Coronary artery (tissue), 2 donors: Measurements from ENCODE around the gene TMEM19.

Experiments
- DNase-seq: peaks from one replicate; pipeline ENCODE4 v3.0.0-alpha.2; 2017; ENCODE audit warnings: low spot score
- H3K27ac ChIP-seq, 2 donors: fragments of 200-600 bp; sonication (generic); one replicate each; pipeline ENCODE4 v1.5.1; 2016 to 2019
- H3K4me3 ChIP-seq: fragments of 200-600 bp; sonication (generic); 2 replicates; pipeline ENCODE4 v1.5.1; 2016; ENCODE audit warnings: mild to moderate bottlenecking, moderate library complexity
- TF ChIP-seq, protein P1 (sequence below): fragments of 200-600 bp; sonication (generic); IDR thresholded peaks from one replicate; pipeline ENCODE4 v1.5.1; 2019; ENCODE audit warnings: antibody characterized with exemption

Gene TMEM19

DNA sequence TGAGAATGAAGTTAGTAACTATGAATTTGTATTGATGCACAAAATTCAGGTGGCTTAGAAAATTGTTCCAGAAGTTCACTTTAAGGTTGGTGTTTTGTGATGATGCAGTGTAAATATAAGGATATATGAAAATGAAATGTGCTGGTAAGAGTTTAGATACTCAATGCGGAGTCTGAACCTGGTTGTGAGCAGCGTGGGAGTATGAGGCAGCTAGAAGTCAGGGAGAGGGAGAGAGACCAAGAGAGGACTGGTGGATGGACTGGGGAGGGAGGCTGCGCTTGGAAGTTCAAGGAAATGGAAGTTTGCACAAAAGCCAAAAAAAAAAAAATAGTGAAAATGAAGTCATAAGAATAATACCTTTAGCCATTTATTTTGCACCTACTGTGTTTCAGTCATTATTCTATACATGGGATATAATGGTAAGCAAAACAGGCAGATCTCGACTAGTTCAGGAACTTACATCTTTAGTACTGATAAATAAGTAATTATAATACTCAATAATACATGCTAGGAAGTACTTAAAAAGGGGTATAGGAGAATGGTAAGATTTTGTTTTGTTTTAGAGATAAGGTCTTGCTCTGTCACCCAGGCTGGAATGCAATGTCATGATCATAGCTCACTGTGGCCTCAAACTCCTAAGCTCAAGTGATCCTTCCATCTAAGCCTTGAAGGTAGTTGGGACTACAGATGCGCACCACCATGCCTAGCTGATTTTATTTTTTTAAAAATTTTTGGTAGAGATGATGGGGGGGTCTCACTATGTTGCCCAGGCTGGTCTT is 58.8 kb downstream of the TMEM19 start:
- TF ChIP-seq, protein P1, sequence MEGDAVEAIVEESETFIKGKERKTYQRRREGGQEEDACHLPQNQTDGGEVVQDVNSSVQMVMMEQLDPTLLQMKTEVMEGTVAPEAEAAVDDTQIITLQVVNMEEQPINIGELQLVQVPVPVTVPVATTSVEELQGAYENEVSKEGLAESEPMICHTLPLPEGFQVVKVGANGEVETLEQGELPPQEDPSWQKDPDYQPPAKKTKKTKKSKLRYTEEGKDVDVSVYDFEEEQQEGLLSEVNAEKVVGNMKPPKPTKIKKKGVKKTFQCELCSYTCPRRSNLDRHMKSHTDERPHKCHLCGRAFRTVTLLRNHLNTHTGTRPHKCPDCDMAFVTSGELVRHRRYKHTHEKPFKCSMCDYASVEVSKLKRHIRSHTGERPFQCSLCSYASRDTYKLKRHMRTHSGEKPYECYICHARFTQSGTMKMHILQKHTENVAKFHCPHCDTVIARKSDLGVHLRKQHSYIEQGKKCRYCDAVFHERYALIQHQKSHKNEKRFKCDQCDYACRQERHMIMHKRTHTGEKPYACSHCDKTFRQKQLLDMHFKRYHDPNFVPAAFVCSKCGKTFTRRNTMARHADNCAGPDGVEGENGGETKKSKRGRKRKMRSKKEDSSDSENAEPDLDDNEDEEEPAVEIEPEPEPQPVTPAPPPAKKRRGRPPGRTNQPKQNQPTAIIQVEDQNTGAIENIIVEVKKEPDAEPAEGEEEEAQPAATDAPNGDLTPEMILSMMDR = no peak
- H3K27ac ChIP-seq = no peak overlapping the region

DNA sequence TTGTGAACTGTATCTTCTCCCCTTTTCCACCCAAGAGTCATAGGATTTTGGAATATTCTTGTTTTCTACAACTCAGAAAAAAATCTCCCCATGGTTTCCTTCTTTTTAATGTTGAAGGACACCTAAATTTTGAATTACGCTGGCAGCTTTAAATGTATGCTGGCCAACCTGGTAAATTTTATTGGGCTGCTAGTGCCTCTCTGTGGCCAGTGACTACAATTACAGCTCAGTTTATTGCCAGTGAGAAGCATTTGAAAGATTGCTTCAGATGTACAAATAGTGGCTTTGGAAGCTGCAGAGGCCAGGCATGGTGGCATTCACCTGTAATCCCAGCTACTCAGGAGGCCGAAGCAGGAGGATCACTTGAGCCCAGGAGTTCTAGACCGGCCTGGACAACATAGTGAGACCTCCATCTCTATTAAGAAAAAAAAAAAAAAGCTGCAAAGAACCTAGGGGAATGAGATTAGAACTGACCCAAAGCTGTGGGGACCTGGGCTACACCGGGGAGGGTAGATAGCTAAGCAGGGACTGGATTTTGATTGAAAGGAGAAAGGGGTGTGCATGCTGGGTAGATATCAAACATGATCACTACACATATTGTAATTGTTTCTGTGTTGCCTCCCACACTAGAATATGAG is 61.2 kb downstream of the TMEM19 start:
- no peak for DNase-seq
- TF ChIP-seq, protein P1 = peak; percentile 32
- no peak overlapping the region for H3K27ac ChIP-seq
- H3K4me3 ChIP-seq = no peak overlapping the region

More for the DNA sequence above, 58.8 kb downstream of the TMEM19 start:
- no peak overlapping the region for H3K4me3 ChIP-seq
- no peak for DNase-seq

DNA sequence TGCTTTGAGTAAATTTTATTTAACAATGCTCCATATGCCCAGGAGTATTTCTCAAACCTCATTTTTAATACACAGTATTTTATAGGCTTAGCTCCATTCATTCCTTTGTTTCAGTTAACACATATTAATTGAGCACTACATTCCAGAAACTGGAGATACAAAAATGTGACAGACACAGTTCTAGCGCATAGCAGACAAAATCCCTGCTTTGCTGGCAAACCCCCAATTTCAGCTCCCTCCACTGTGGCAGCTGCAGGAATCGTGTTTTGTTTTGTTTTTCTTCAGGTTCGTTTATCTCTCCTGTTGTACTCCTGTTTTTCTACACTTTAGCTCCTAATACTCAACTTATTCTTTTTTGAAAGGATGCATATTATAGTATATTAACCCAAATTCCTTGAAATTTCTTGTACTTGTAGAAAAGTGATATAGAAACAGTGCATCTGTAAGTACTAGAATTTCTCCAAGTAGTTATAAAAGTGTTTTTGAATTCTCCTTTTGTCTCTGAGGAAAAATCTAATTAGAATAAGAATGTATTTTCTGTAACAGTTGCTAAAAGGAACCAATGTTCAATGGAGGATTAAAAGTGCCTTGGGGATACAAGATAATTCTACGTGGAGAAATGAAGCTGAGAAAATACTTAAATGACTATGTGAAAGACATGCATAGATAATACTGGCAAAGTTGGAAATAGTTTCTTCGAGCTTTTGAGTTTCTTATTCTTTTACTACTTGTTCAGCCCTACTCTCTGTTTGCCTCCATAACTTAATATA is 62.4 kb downstream of the TMEM19 start:
- no peak overlapping the region for H3K4me3 ChIP-seq
- no peak overlapping the region for H3K27ac ChIP-seq
- DNase-seq = no peak
- TF ChIP-seq, protein P1 = no peak

DNA sequence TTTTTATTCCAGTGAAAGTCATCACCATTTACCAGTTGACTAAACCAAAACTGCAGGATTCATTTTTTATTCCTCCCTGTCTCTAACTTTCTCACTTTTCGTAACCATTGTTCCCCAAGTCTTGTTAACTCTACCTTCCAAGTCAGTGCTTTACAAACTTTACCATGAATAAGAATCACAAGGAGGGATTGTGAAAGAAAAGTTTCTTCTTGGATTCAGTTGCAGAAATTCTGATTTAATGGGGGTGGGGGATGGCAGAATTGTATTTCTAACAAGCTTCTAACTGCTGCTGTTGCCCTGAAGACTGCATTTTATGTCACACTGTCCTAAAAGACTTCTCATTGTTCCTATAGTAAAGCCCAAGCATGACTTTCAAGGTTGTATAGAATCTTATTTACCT is 63.8 kb downstream of the TMEM19 start:
- DNase-seq = no peak
- Histone ChIP-seq H3K27ac (no peak overlapping the region), H3K4me3 (no peak overlapping the region)
- TF ChIP-seq, protein P1 = no peak

DNA sequence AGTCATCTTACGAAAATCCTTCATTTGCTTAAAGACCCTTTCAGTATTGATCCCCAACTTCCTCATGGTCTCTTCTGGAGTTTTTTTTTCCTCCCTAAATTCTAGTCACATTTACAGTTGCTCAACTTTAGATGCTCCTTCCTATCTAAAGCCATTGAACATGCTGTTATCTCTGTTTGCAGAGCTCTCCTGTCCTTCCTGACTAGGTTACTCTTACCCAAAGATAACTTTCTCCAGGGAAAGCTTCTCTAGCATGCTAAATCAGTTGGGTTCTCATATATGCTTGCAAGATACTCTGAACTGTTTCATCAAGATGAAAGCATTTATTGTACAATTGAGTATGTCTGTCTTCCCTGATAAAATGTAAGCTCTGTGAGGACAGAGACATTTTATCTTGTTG is 67.0 kb downstream of the TMEM19 start:
- Histone ChIP-seq H3K27ac (no peak overlapping the region), H3K4me3 (no peak overlapping the region)
- TF ChIP-seq, protein P1 = no peak
- no peak for DNase-seq
